OCI-LY3 (cell line): ENCODE measurements around the gene NCAN.

Source experiments
- H2AFZ ChIP-seq: fragments of 200-600, 300-600 bp; shearing (Covaris generic); 2 replicates; pipeline ENCODE4 v1.6.0; 2014; ENCODE audit warnings: antibody characterized with exemption, low read depth, low read length
- H3K27ac ChIP-seq: fragments of 200-600, 300-600 bp; sonication (generic); 2 replicates; pipeline ENCODE4 v1.5.1; 2014; ENCODE audit warnings: mild to moderate bottlenecking, low read length, moderate library complexity, mixed read lengths
- H3K27me3 ChIP-seq: fragments of 200-600, 300-600 bp; sonication (generic); 2 replicates; pipeline ENCODE4 v1.6.1; 2014; ENCODE audit warnings: low read depth, low read length, mixed read lengths
- H3K36me3 ChIP-seq: fragments of 200-600, 300-600 bp; sonication (generic); replicated peaks from 2 replicates; pipeline ENCODE3; 2014; ENCODE audit warnings: low read depth, low read length, mixed read lengths
- H3K4me1 ChIP-seq: fragments of 300-600, 200-600 bp; sonication (generic); 2 replicates; pipeline ENCODE4 v1.6.1; 2014; ENCODE audit warnings: low read length, mixed read lengths
- H3K4me2 ChIP-seq: fragments of 200-600, 300-600 bp; sonication (generic); 2 replicates; pipeline ENCODE4 v1.6.1; 2014; ENCODE audit warnings: low read length, mixed read lengths
- H3K4me3 ChIP-seq: fragments of 300-600, 200-600 bp; sonication (generic); 2 replicates; pipeline ENCODE4 v1.5.1; 2014; ENCODE audit warnings: antibody characterized with exemption, mild to moderate bottlenecking, low read length, moderate library complexity
- H3K79me2 ChIP-seq: fragments of 300-600, 200-600 bp; shearing (Covaris generic); 2 replicates; pipeline ENCODE4 v1.6.1; 2014; ENCODE audit warnings: mild to moderate bottlenecking, low read length, mixed read lengths
- H3K9ac ChIP-seq: fragments of 300-600, 200-600 bp; shearing (Covaris generic); 2 replicates; pipeline ENCODE4 v1.6.0; 2014; ENCODE audit warnings: mild to moderate bottlenecking, low read length, moderate library complexity
- H3K9me3 ChIP-seq: fragments of 200-600, 300-600 bp; shearing (Covaris generic); 2 replicates; pipeline ENCODE4 v1.6.1; 2014; ENCODE audit warnings: low read length, mixed read lengths; ENCODE audit not compliant: insufficient read depth
- H4K20me1 ChIP-seq: fragments of 200-600, 300-600 bp; sonication (generic); 2 replicates; pipeline ENCODE4 v1.6.1; 2016; ENCODE audit warnings: low read length, mixed read lengths; ENCODE audit not compliant: insufficient read depth
- CTCF ChIP-seq: fragments of 200-600, 300-600 bp; sonication (generic); IDR thresholded peaks from 2 replicates; pipeline ENCODE4 v1.5.1; 2014; ENCODE audit warnings: antibody characterized with exemption, low read length, low read depth
- EZH2phosphoT487 ChIP-seq: fragments of 200-600 bp; shearing (Covaris generic); IDR thresholded peaks from 2 replicates; pipeline ENCODE4 v1.6.1; 2018; ENCODE audit warnings: antibody characterized with exemption, mixed run types, low read depth

The NCAN gene

GRCh38 chr19:19211499-19212420 lies at the start of gene NCAN:
TSS of gene NCAN (plus strand) at chr19:19211958. CDS start at chr19:19216954, 4,996 bp downstream.
- Histone ChIP-seq H3K27me3 (peaks cover 13% of the 10 kb centered on the region), H2AFZ (no peak within 1 kb of the TSS), H3K79me2 (no peaks in the 10 kb centered on the region), H3K36me3 (no peaks in the 10 kb centered on the region), H3K4me3 (no peak within 1 kb of the TSS), H3K9ac (no peak within 1 kb of the TSS), H3K4me2 (no peak within 1 kb of the TSS), H4K20me1 (peaks cover 3% of the 10 kb centered on the region; the same call in 1 of the 2 replicates), H3K9me3 (no peaks in the 10 kb centered on the region), H3K4me1 (peaks cover 5% of the 10 kb centered on the region; the same call in 1 of the 2 replicates), H3K27ac (no peak within 1 kb of the TSS)
- TF ChIP-seq CTCF, result no peak
- no peak for TF ChIP-seq EZH2phosphoT487

DNA sequence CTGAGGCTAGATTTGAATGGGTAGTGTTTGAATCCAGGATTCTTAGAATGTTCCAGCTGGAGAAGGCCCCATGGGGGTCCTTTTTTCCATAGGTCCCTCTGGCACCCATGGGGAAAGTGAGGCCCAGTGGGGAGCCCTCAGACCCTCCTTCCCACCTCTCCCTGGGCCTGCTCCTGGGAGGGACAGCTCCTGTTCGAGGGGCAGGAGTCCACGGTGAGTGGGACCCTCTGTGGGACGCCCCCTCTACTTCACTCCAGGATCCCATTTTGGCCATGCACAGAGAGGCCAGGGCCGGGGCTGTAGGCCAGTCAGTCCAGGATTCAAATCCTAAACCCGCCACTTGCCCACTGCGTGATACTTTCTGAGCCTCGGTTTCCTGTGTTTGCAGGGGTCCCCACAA lies 49.3 kb upstream of the NCAN start:
- Histone ChIP-seq H3K27me3 (no peaks in the 10 kb centered on the region), H3K9me3 (no peaks in the 10 kb centered on the region), H3K4me2 (no peak overlapping the region), H3K4me1 (peaks cover 44% of the 10 kb centered on the region), H3K36me3 (peaks cover 5% of the 10 kb centered on the region), H2AFZ (no peak overlapping the region), H3K27ac (no peak overlapping the region), H3K4me3 (no peak overlapping the region), H3K9ac (no peak overlapping the region), H3K79me2 (peaks cover 8% of the 10 kb centered on the region; the same call in 1 of the 2 replicates), H4K20me1 (peaks cover 1% of the 10 kb centered on the region; the same call in 1 of the 2 replicates)
- TF ChIP-seq EZH2phosphoT487 (no peak), CTCF (no peak)

DNA sequence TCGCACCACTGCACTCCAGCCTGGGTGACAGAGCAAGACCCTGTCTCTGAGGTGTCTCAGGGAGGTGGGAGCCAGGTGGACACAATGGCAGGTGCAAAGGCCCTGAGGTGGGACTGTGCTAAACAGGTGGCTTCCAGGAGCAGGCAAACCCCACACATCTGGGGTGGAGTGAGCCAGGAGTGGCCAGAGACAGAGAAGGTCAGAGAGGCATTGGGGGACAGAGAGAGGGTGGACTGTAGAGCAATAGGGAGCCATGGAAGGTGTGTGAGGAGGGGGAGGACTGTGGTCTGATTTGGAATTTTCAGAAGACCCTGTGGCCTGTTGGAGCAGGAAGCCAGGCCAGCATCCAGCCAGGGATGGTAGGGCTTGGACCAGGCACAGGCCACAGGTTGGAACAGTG lies 46.4 kb upstream of the NCAN start:
- Histone ChIP-seq H2AFZ (no peak overlapping the region), H3K4me2 (no peak overlapping the region), H3K4me3 (no peak overlapping the region), H3K27ac (no peak overlapping the region), H3K27me3 (no peaks in the 10 kb centered on the region), H4K20me1 (peaks cover 3% of the 10 kb centered on the region; the same call in 1 of the 2 replicates), H3K9me3 (no peaks in the 10 kb centered on the region), H3K4me1 (peaks cover 28% of the 10 kb centered on the region), H3K9ac (no peak overlapping the region), H3K36me3 (no peaks in the 10 kb centered on the region), H3K79me2 (peaks cover 8% of the 10 kb centered on the region; the same call in 1 of the 2 replicates)
- TF ChIP-seq EZH2phosphoT487 (no peak), CTCF (no peak)

GRCh38 chr19:19167612-19168011 lies 44.1 kb upstream of the NCAN start:
- H4K20me1 ChIP-seq, result peaks cover 3% of the 10 kb centered on the region; the same call in 1 of the 2 replicates
- H3K4me2 ChIP-seq, result no peak overlapping the region
- no peaks in the 10 kb centered on the region for H3K36me3 ChIP-seq
- H2AFZ ChIP-seq, result no peak overlapping the region
- peaks cover 35% of the 10 kb centered on the region for H3K4me1 ChIP-seq
- no peaks in the 10 kb centered on the region for H3K9me3 ChIP-seq
- no peak overlapping the region for H3K4me3 ChIP-seq
- no peak overlapping the region for H3K27ac ChIP-seq
- TF ChIP-seq EZH2phosphoT487 (no peak), CTCF (no peak)
- no peaks in the 10 kb centered on the region; the same call in 1 of the 2 replicates for H3K79me2 ChIP-seq
- H3K9ac ChIP-seq, result no peak overlapping the region
- no peaks in the 10 kb centered on the region for H3K27me3 ChIP-seq
